SK-N-DZ (cell line): ENCODE data around the gene RFK. TPM values are rescaled to one million over a fixed set of nuclear protein-coding genes. Genes with fewer than 3 reads are reported as not detected.
A peak's percentile ranks its signal among the peaks of the same experiment; 100 is the strongest.
"Not testable (repeated sequence)": the region's sequence is repeated elsewhere in the genome, so short reads cannot be mapped to it uniquely, and the experiment has no call there.

ENCODE experiments used
- DNase-seq: peaks from one replicate; pipeline ENCODE4 v3.0.0-alpha.2; 2015; ENCODE audit warnings: low spot score
- polyA plus RNA-seq, 2 experiments: library from polyadenylated mRNA; depleted of rRNA; stranded (reverse); fragments of >200 nt; gene quantifications; 2 replicates each; pipeline ENCODE4 v1.2.3, GENCODE V29; 2014

RFK gene
- 56.4 and 57.5 TPM in 2 replicates for polyA plus RNA-seq (2014; cell fraction: cytosol; rRNA removed)
- polyA plus RNA-seq (2014; cell fraction: nucleus; rRNA removed): 13.1 and 15.6 TPM in 2 replicates

DNA sequence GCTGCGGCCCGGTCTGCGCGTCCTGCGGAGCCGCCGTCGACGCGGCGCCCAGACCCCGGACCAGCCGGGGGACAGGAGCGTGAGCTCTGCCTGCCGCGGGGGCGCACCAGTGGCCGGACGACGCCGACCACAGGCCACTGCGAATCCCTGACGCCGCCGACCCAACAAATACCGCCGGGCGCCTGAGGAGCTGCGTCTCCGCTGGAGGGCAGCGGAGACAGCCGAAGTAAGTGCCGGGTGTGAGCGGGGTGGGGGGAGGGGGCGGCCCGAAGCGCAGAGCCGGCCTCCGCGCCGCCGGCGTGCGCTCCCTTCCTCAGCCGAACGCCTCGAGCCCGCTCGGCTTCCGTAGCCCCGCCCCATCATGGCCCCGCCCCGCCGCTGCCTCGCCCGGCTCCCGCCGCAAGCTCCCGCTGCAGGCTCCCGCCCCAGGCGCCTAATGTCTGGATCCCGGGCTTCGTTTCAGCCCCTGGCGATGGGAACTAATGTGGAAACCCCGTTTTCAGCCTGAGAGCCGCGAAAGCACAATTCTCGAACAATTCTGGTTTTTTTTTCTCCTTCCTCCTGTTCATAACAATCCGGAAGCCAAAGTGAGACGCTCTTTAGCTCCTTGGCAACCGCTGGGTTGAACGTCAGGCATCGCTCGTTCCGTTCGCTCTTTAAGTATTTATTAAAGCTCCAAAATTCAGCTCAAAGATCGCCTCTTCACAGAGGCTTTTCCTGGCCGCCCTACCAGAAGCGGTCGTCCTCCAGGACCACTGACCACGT lies at the start of gene RFK:
Gene RFK (minus strand): TSS at position 232 of the 765 bp plus-strand sequence. CDS start 255 bp downstream, outside the sequence.
- peak; percentile 94 for DNase-seq

DNA sequence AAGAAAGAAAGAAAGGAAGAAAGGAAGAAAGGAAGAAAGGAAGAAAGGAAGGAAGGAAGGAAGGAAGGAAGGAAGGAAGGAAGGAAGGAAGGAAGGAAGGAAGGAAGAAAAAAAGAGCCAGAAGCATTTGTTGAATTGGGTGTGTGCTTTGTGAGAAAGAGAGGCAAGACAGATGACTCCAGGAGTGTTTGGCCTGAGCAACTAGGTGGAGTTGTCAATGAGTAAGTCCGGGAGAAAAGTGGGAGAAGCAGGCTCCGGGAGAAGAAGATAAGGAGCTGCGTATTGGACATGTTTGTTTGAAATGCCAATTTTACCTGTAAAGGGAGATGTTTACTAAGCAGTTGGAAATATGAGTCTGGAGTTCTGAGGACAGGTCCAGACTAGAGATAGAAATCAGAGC lies 49.7 kb upstream of the RFK start:
- no peak for DNase-seq

DNA sequence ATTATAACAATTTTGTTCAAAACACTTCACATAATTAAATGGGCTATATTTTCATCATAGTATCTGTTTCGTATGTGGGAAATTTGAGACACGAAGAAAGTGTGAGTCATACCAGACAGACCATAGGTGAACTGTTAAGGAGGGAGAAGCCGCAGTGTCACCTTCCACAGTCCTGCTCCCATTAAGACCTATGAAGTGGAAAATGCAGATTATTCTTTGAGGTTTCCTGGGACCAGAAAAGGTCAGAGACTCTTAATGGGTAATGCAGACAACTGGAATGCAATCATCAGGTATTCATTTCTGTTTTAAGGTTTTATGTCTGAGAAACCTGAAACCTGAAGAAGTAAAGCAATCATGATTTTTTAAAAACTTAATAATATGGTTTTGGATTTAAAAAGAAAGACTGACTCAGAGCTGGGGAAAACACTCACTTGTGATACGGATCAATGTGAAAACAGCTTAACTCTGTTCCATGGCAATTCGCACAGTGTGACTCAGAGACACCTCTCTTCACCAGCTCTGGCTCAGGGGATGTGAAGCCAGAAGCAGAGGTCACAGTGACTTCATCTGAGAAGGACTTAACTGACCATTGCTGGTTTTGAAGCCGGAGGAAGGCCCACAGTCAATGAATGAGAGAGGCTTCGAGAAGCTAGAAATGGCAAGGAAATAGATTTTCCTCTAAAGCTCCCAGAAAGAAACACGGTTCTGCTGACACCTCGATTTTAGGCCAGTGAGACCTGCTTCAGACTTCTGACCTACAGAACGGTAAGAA lies 47.5 kb upstream of the RFK start:
- no peak for DNase-seq

DNA sequence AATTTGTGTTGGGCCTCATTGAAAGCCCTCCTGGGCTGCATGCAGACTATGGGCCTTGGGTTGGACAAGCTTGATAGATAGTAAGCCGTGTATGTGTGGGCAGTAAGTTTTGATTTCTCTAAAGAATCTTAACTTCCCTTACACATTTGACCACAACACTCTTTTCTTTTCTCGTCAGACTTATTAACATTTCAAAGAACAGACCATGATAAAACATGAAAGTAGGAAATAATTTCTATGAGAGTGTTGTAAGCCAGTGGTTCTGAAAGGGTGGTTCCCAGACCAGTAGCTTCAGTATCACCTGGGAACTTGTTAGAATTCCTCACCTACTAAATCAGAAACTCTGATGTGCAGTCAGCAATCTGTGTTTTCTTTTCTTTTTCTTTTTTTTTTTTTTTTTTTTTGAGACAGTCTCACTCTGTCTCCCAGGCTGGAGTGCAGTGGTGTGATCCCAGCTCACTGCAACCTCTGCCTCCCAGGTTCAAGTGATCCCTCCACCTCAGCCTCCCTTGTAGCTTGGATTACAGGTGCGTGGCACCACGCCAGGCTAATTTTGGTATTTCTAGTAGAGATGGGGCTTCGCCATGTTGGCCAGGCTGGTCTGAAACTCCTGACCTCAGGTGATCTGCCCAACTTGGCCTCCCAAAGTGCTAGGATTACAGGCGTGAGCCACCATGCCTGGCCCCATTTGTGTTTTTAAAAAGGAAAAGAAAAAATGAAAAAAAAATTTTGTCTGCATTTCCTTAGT lies 44.8 kb upstream of the RFK start:
- DNase-seq: no peak

DNA sequence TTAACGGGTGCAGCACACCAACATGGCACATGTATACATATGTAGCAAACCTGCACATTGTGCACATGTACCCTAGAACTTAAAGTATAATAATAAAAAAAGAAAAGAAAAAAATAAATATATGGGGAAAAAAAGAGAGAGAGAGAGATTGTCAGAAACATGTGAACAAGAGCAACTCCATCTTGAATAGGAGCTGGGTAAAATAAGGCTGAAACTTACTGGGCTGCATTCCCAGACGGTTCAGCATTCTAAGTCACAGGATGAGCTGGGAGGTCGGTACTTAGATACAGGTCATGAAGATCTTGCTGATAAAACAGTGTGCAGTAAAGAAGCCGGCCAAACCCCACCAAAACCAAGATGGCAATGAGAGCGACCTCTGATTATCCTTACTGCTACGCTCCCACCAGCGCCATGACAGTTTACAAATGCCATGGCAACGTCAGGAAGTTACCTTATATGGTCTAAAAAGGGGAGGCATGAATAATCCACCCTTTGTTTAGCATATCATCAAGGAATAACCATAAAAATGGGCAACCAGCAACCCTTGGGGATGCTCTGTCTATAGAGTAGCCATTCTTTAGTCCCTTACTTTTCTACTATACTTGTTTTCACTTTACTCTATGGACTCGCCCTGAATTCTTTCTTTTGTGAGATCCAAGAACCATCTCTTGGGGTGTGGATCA lies 42.9 kb upstream of the RFK start:
- not testable (repeated sequence) for DNase-seq

DNA sequence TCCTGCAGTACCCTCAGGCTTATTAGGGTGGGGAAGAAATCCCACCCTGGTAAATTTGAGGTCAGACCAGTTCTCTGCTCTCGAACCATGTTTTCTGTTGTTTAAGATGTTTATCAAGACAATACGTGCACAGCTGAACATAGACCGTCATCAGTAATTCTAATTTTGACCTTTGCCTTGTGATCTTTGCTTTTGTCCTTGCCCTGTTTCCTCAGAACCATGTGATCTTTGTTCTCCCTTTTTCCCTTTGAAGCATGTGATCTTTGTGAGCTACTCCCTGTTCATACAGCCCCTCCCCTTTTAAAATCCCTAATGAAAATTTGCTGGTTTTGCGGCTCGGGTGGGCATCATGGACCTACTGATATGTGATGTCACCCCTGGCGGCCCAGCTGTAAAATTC lies 40.7 kb upstream of the RFK start:
- not testable (repeated sequence) for DNase-seq

DNA sequence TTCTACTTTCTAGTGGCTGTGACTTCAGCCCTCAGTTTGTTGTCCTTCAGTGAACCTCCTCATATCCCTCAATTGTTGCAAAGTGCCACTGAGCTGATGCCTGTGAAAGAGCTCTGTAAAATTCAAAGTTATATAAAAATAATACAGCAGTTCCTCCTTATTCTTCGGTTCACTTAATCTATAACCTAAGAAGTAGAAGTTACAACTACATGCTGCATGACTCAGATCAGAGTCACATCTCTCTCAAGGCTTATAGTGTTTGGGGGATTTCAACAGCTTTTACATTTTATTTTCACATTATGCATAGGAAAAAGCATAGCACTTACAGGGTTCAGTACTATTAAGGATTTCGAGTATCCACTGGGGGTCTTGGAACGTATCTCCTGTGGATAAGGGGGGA lies 39.6 kb upstream of the RFK start:
- DNase-seq: no peak

DNA sequence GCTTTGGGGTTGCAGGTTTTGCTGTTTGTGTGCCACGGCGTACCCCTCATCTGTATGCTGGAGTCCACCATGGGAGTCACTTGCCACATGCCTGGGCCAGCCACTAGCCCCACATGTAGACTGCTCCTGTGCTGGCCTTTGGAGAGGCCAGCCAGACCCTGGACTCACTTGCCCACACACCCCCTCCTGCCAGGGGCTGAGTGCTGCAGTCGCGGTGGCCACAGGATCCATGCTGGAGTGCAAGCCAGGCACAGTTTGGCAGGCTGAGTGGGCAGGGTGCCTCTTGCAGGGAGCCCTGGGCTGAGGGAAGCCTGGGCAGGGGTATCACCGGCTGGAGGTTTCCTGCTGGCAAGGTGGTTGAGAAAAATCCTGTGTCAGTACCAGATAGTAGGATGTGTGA lies 39.2 kb upstream of the RFK start:
- DNase-seq: no peak

DNA sequence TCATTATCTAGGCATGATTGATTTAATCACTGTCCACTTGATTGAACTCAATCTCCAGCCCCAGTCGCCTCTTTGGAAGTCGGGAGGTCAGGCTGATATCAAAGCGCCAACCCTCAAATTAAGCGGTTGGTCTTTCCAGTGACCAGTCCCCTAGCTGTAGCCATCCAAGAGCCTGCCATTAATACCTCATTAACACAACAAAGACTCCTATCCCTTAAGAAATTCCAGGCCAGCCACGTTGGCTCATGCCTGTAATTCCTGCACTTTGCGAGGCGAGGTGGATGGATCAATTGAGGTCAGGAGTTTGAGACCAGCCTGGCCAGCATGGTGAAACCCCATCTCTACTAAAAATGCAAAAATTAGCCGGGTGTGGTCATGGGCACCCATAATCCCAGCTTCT lies 37.4 kb upstream of the RFK start:
- no peak for DNase-seq

DNA sequence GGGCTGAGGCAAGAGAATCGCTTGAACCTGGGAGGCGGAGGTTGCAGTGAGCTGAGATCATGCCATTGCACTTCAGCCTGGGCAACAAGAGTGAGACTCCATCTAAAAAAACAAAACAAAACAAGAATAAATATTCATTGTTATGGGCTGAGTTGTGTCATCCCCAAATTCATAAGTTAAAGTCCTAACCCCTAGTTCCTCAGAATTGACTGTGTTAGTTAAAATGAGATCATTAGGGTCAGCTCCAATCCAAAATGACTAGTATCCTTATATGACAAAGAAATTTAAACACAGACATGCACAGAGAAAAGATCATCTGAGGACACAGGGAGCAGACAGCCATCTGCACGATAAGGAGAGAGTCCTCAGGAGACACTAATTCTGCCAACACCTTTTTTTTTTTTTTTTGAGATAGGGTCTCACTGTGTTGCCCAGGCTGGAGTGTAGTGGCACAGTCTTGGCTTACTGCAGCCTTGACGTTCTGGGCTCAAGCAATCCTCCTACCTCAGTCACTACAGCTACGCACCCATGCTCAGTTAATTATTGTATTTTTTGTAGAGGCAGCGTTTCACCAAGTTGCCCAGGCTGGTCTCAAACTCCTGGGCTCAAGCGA lies 32.7 kb upstream of the RFK start:
- no peak for DNase-seq

DNA sequence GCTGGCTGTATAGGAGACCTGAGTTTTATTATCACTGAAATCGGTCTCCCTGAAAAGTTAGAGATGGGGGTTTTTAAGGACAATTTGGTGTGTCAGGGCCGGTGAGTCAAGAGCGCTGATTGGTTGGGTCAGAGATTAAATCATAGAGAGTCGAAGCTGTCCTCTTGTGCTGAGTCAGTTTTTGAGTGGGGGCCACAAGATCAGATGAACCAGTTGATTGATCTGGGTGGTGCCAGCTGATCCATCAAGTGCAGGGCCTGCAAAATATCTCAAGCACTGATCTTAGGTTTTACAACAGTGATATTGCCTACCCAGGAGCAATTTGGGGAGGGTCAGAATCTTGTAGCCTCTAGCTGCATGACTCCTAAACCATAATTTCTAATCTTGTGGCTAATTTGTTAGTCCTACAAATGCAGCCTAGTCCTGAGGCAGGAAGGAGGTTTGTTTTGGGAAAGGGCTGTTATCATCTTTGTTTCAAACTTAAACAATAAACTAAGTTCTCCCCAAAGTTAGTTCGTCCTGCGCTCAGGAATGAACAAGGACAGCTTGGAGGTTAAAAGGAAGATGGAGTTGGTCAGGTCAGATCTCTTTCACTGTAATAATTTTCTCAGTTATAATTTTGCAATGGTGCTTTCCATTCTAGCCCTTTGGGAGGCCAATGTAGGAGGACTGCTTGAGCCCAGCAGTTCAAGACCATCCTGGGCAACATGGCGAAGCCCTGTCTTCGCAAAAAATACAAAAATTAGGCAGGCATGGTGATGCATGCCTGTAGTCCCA lies 31.6 kb upstream of the RFK start:
- DNase-seq: no peak

DNA sequence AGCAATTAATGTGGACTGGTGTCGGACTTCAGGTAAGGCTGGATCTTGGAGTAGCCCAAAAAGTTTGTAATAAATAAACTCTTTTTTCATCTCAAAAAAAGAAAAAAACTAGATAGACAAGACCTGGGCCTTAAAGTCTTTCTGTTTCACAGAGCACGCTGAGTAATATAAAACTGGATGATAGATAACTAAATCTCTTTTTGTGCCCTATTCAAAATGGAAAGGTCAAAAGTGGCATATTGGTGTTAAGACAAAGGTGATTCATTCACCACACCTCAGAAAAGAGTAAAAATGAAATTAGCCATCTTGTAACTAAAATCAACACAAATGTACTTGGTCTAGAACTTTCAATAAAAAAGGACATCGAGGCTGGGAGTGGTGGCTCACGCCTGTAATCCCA lies 30.3 kb upstream of the RFK start:
- no peak for DNase-seq

DNA sequence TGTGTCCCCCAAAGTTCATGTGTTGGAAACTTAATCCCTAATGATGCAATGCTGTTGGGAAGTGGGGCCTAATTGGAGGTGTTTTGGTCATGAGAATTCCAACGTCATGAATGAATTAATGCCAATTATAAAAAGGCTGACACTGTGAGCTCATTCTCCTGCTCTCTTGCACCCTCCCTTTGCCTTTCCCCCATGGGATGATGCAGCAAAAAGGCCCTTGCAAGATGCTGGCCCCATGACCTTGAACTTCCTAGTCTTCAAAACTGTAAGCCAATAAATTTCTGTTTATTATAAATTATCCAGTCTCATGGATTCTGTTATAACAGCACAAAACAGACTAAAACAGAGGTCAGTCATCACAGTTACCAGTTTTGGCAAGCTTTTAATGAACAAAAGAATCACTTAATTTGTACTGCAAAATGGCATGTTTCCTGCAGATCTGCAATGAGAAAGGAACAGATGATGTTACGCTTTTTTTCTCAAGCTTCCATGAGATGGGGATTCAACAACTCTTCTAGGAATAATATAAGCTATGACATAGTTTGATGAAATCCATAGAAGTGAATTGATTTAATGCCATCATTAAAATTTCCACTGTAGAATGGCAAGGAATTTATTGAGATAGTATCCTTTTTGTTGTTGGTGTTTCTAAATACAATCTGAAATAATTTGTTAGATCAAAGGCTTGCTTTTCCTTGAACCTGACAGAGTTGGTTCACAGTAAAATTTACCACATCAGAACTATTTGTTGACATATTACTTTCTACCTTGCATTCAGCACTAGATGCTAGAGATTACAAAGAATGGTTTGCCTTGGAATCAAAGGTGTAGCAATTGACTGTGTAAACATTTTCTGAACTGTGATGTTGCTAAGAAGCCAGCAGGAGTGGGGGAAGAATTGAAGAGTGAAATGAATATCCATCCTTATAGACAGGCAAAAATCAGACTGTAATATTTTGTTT lies 29.3 kb upstream of the RFK start:
- no peak for DNase-seq

DNA sequence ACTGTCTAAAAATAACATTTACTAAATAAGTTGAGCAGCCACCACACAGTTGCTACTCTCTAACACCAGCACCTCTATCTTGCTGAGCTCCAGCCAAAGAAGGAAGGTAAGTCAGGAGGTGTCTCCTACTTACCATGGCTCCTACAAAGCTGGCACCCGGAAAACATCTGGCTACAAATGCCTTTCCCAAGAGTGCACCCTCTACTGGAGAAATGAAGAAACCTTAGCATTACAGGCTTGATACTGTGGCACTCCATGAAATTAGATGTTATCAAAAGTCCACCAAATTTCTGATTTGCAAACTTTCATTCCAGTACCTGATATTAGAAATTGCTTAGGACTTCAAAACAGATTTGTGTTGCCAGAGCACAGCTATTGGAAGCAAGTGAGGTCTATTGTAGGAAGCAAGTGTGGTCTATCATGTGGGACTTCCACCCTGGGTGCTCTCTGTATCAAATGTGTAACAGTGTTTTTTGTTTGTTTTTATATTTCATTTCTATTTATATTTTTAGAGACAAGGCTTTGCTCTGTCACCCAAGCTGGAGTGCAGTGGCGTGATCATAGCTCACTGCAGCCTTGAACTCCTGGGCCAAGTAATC lies 25.7 kb upstream of the RFK start:
- no peak for DNase-seq

DNA sequence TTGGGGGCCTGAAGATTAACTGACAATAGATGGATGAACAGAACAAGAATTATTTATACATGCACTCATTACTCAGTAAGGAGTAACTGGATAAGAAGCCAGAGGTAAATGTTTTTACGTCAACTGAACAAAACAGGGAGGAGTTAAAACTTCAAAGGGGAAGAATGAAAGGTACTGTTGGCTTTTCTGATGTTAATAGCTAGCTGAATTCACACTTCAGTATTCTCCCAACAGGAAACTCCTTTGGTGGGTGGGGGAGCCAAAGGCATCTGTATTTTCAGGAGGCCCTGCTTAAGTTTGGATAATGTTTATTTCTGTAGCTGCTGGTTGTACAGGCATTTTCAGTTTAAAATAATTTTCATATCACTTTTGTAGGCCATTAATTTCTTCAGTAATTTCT lies 23.2 kb upstream of the RFK start:
- DNase-seq: no peak

DNA sequence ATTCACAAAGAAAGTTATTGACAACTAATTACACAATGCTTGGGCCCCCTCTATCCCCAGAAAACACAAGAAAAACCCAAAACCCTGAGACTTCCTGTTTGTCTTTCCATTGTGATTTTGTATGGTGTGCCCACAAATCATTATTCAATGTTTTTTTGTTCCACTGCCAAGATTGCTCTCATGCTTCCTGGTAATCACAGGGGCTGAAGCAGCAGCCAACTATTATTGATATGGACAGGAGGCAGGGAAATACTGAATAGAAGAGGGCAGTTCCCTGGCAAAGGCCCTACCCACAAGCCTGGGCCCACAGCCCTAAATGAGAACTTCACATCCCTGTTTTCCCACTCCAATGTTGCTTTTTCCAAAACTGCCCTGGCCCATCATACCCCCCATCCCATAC lies 21.5 kb upstream of the RFK start:
- DNase-seq: no peak

DNA sequence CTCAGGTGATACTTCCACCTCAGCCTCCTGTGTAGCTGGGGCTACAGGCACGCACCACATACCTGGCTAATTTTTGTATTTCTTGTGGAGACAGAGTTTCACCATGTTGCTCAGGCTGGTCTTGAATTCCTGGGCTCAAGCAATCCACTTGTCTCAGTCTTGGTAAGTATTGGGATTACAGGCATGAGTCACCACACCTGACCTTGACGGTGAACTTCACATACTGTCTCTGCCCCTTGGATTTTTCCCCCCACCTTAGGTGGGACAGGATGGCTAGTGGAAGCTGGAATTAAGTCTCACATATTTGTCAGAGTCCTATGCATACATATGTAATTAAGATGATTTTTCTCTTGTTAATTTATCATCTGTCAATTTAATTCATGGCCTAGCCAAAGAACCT lies 20.9 kb upstream of the RFK start:
- DNase-seq: no peak

DNA sequence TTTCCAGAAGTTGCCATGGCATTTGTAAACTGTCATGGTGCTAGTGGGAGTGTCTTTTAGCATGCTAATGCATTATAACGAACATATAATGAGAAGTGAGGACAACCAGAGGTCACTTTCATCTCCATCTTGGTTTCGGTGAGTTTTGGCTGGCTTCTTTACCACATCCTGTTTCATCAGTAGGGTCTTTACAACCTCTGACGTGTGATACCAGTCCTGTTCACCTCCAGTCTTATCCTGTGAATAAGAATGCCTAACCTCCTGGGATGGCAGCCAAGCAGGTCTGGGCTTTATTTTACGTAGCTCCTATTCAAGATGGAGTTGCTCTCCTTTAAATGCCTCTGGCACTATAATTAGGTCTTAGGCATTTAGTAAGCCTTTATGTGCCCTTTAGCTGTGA lies 20.4 kb upstream of the RFK start:
- DNase-seq: no peak

DNA sequence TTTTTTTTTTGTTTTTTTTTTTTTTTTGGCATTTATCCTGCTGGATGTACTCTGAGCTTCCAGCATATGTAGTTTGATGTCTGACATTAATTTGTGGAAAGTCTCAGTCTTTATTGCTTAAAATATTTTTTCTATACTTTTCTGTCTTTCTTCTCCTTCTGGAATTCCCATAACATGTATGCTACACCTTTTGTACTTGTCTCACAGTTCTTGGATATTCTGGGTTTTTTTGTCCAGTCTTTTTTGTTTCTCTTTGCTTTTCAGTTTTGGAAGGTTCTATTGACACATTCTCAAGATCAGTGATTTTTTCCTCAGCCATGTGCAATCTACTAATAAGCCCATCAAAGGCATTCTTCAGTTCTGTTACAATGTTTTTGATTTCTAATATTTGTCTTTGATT lies 19.4 kb upstream of the RFK start:
- DNase-seq: no peak
